Measurements from ENCODE around the gene PLA2G3. TPM values are rescaled to one million over a fixed set of nuclear protein-coding genes. Genes with fewer than 3 reads are reported as not detected.

The PLA2G3 gene
- total RNA-seq, 4 donors from 2014 or later = not detected

GRCh38 chr22:31162015-31162765 is 21.9 kb upstream of the PLA2G3 start:
- Histone ChIP-seq H3K4me3 (peak overlapping the region in 1 of 4 donors; percentile 93), H3K27me3 (no peaks in the 10 kb centered on the region), H3K4me1 (peaks cover 0 to 29% (median 6%) of the 10 kb centered on the region in 4 donors), H3K9me3 (no peaks in the 10 kb centered on the region), H3K36me3 (peaks cover 0 to 25% (median 0%) of the 10 kb centered on the region in 3 donors), H3K27ac (no peak overlapping the region)
- no peak for DNase-seq
- TF ChIP-seq POLR2A (IDR thresholded peaks at IDR 0.05) (no peak), CTCF (IDR thresholded peaks at IDR 0.05) (peak in 3 of 6 experiments; percentile 25 to 38 (median 33))

- no peaks in the 10 kb centered on the region for H3K9me3 ChIP-seq
- peaks cover 0 to 21% (median 0%) of the 10 kb centered on the region in 3 donors for H3K36me3 ChIP-seq
- TF ChIP-seq POLR2A (IDR thresholded peaks at IDR 0.05) (no peak), CTCF (IDR thresholded peaks at IDR 0.05) (no peak)
- H3K4me1 ChIP-seq = peaks cover 0 to 29% (median 6%) of the 10 kb centered on the region in 4 donors
- peak overlapping the region in 1 of 4 donors; percentile 93 for H3K4me3 ChIP-seq
- H3K27me3 ChIP-seq = no peaks in the 10 kb centered on the region
- no peak for DNase-seq
- peak overlapping the region in 1 of 4 donors; percentile 81 for H3K27ac ChIP-seq
Measured at GRCh38 chr22:31161386-31161785, 21.1 kb upstream of the PLA2G3 start.

- peak overlapping the region; percentile 66 to 93 (median 78) for H3K4me3 ChIP-seq
- no peaks in the 10 kb centered on the region for H3K9me3 ChIP-seq
- DNase-seq = peak in 2 of 3 donors; percentile 18 to 52
- TF ChIP-seq CTCF (IDR thresholded peaks at IDR 0.05) (no peak), POLR2A (IDR thresholded peaks at IDR 0.05) (no peak)
- peak overlapping the region; percentile 81 to 91 (median 86) for H3K27ac ChIP-seq
- H3K4me1 ChIP-seq = peaks cover 0 to 29% (median 6%) of the 10 kb centered on the region in 4 donors
- no peaks in the 10 kb centered on the region for H3K27me3 ChIP-seq
- H3K36me3 ChIP-seq = peaks cover 0 to 12% (median 0%) of the 10 kb centered on the region in 3 donors
Measured at GRCh38 chr22:31160328-31160978, 20.1 kb upstream of the PLA2G3 start.

- peaks cover 0 to 5% (median 2%) of the 10 kb centered on the region in 4 donors for H3K4me1 ChIP-seq
- no peak for TF ChIP-seq POLR2A (IDR thresholded peaks at IDR 0.05)
- TF ChIP-seq CTCF (IDR thresholded peaks at IDR 0.05) = no peak
- DNase-seq = peak in 1 of 3 donors; percentile 13
- H3K27me3 ChIP-seq = no peaks in the 10 kb centered on the region
- H3K36me3 ChIP-seq = no peaks in the 10 kb centered on the region
- peak overlapping the region in 3 of 4 donors; percentile 13 to 84 (median 77) for H3K27ac ChIP-seq
- H3K4me3 ChIP-seq = no peak overlapping the region
- no peaks in the 10 kb centered on the region for H3K9me3 ChIP-seq
Measured at GRCh38 chr22:31155422-31155821, 15.1 kb upstream of the PLA2G3 start.

- no peak for TF ChIP-seq CTCF (IDR thresholded peaks at IDR 0.05)
- no peak for TF ChIP-seq POLR2A (IDR thresholded peaks at IDR 0.05)
- H3K27ac ChIP-seq = peak overlapping the region in 3 of 4 donors; percentile 13 to 84 (median 48)
- DNase-seq = peak in 1 of 3 donors; percentile 34
Measured at GRCh38 chr22:31154975-31155374, 14.7 kb upstream of the PLA2G3 start.

More at GRCh38 chr22:31154975-31155374, 14.7 kb upstream of the PLA2G3 start:
- Histone ChIP-seq H3K9me3 (no peaks in the 10 kb centered on the region), H3K36me3 (no peaks in the 10 kb centered on the region), H3K4me3 (no peak overlapping the region), H3K4me1 (peaks cover 0 to 5% (median 2%) of the 10 kb centered on the region in 4 donors), H3K27me3 (no peaks in the 10 kb centered on the region)
